Measurements from ENCODE around the gene CLCF1.
"Not testable (repeated sequence)": the region's sequence is repeated elsewhere in the genome, so short reads cannot be mapped to it uniquely, and the experiment has no call there.

The CLCF1 gene

GRCh38 chr11:67408437-67409200 is 35.2 kb upstream of the CLCF1 start:
- no peak for DNase-seq (ENCODE audit: low read depth in 2 of 2)

DNA sequence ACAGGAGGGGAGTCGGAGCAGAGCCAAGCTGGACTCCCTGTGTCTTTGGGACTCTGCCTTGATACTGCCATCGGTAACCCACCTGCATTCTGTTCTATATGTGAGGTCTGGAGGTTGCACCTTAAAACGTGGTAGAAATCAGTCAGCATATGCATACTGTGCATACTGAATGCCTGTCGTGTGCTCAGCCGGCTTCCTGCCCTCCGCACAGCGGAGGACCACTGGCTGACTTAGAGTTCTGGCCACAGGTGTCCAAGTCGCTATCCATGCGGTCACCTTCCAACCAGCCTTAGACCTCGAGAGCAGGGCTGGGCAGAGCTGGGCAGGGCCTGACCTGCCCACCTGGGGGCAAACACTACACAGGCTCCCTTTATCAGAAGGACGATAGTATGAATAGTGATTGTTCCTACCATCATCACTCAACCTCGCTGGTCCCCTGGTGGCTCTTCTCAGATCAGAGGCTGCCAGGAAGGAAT is 34.3 kb upstream of the CLCF1 start:
- DNase-seq (ENCODE audit: low read depth in 2 of 2), result no peak

- no peak for DNase-seq (ENCODE audit: low read depth in 2 of 2)
Measured at GRCh38 chr11:67406969-67407687, 33.7 kb upstream of the CLCF1 start.

- no peak for DNase-seq (ENCODE audit: low read depth in 2 of 2)
Measured at GRCh38 chr11:67406420-67406968, 33.1 kb upstream of the CLCF1 start.

DNA sequence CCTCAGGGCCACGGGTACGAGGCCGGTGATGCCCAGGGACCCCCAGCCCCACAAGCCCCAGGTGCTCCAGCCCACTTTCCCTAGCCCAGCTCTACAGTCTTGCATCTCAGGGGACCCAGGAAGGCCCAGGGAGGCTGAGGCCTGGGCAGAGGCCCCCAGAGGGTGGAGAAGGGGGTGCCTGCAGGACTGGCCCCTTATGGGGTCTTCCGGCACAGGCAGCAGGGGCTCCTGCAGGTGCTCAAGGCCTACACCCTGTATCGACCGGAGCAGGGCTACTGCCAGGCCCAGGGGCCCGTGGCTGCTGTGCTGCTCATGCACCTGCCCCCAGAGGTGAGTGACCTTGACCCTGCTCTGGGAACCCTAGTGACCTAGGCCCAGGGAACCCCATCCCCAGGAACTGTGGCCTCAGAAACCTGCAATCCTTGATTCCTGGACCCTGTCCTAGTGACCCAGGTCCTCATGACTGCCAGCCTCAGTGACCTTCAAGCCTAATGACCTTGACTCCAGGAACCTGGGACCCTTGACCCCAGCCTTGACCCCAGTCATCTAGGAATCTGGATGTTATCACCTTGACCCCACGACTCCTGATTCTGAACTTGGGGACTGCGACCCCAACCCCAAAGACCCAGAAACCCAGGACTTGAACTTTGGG is 32.4 kb upstream of the CLCF1 start:
- no peak for DNase-seq (ENCODE audit: low read depth in 2 of 2)

DNA sequence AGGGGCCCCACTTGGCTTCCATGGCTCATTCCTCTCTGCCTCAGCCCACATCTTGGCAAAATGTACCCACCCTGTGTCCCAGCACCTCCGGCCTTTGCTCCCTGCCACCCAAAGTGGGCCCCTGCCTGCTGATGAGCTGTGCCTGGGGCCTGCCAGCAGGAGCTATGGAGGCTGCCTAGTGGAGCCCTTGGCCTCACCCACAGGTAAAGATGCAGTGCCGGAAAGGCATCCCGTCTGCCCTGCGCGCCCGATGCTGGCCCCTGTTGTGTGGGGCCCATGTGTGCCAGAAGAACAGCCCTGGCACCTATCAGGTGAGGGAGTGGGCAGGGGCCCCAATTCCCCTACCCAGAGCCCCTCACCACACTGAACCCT is 31.8 kb upstream of the CLCF1 start:
- DNase-seq (ENCODE audit: low read depth in 2 of 2), result no peak

GRCh38 chr11:67404515-67405195 is 31.3 kb upstream of the CLCF1 start:
- no peak for DNase-seq (ENCODE audit: low read depth in 2 of 2)

- DNase-seq (ENCODE audit: low read depth in 2 of 2), result not testable (repeated sequence)
Measured at GRCh38 chr11:67403085-67403484, 29.7 kb upstream of the CLCF1 start.

- DNase-seq (ENCODE audit: low read depth in 2 of 2), result not testable (repeated sequence)
Measured at GRCh38 chr11:67402192-67402839, 28.9 kb upstream of the CLCF1 start.

- peak; percentile 81 to 88 for DNase-seq (ENCODE audit: low read depth in 2 of 2)
Measured at GRCh38 chr11:67401495-67402191, 28.2 kb upstream of the CLCF1 start, which contains the start of gene PPP1CA. PPP1CA (minus strand) TSS chr11:67401858; CDS start chr11:67401782, 76 bp downstream.

DNA sequence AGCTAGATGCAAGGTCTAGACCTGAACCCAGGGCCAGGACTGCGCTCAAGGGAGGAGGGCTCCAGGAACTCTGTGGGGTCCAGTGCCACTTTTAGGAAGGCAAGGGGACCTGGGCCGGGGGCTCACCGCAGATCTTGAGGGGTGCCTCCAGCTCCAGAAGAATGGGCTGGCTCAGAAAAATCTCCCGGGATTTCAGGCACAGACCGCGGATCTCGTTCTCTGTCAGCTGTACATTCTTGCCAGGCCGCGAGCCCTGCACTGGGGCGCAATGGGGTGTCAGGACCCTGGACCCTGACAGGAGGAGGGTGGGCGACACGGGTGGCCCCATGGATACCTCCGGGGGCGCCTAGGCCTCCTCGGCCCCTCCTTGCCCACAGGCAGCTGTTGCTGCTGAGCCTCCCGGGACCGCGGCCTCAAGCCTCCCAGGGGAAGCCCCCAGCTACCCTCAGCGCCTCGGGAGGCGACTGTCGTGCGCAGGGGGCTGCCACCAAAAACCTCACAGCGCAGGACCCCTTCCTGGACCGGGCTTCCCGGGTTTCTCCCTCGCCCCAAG is 27.6 kb upstream of the CLCF1 start:
- no peak for DNase-seq (ENCODE audit: low read depth in 2 of 2)

- no peak for DNase-seq (ENCODE audit: low read depth in 2 of 2)
Measured at GRCh38 chr11:67400251-67400941, 27.0 kb upstream of the CLCF1 start.

- DNase-seq (ENCODE audit: low read depth in 2 of 2), result no peak
Measured at GRCh38 chr11:67398661-67399563, 25.5 kb upstream of the CLCF1 start.

DNA sequence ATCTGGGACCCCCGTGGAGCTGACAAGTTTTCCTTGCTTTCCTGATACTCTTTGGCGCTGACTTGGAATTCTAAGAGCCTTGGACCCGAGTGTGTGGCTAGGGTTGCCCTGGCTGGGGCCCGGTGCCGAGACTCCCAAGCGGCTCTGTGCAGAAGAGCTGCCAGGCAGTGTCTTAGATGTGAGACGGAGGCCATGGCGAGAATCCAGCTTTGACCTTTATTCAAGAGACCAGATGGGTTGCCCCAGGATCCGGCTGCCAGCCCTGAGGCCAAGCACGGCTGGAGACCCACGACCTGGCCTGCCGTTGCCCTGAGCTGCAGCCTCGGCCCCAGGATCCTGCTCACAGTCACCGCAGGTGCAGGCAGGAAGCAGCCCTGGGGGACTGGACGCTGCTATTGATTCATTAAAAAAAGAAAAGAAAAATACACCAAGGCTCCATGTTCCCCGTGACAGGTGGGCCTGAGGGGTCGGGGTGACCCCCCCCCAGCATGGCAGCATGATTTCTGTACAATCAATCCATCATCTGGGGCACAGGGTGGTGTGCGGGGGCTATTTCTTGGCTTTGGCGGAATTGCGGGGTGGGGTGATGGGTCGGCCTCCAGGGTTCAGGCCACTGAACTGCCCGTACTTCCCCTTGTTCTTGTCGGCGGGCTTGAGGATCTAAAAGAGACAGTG is 24.7 kb upstream of the CLCF1 start:
- DNase-seq (ENCODE audit: low read depth in 2 of 2), result no peak

DNA sequence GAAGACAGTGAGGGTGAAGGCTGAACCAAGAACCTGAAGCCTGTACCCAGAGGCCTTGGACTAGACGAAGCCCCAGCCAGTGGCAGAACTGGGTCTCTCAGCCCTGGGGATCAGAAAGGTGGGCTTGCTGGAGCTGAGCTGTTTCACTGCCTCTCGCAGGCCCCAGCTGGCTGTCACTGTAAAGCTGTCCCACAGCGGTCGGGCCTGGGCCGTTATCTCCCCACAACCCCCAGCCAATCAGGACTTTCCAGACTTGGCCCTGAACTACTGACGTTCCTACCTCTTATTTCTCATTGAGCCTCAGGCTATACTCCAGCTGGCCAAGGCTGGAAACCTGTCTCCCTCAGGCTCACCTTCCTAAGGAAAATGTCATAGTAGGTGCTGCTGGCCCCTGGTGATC is 24.1 kb upstream of the CLCF1 start:
- DNase-seq (ENCODE audit: low read depth in 2 of 2), result no peak

- no peak for DNase-seq (ENCODE audit: low read depth in 2 of 2)
Measured at GRCh38 chr11:67396587-67397389, 23.4 kb upstream of the CLCF1 start.

DNA sequence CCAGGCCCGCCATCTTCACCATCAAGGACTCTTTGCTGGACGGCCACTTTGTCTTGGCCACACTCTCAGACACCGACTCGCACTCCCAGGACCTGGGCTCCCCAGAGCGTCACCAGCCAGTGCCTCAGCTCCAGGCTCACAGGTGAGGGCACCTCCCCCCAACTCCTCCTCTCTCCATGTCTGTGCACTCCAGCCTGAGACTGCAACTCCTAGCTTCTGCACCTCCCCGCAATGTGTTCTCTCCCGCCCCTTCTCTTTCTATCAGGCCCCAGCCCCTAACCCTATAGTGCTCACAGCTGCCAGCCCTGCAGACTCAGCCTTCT is 22.8 kb upstream of the CLCF1 start:
- no peak for DNase-seq (ENCODE audit: low read depth in 2 of 2)

Measured in stimulated activated CD4-positive, alpha-beta T cell treated with anti-CD3 and anti-CD28 coated beads, Interleukin-15, amount 100 ng/mL, for 48 hours (primary cell).